DOHH2 (cell line): ENCODE measurements around the gene MYO7B.

Experiments
- H3F3A ChIP-seq: fragments of 200-600 bp; sonication (generic), shearing (Covaris generic); 2 replicates; pipeline ENCODE4 v1.6.0; 2016; ENCODE audit warnings: antibody characterized with exemption, mild to moderate bottlenecking; ENCODE audit not compliant: control insufficient read depth, insufficient read depth
- H3K27ac ChIP-seq: fragments of 200-600 bp; sonication (generic); 2 replicates; pipeline ENCODE4 v1.5.1; 2014; ENCODE audit warnings: low read depth, mild to moderate bottlenecking, low read length, moderate library complexity
- H3K27me3 ChIP-seq: fragments of 200-600 bp; sonication (generic); 2 replicates; pipeline ENCODE4 v1.6.1; 2014; ENCODE audit warnings: mild to moderate bottlenecking, low read length, mixed read lengths; ENCODE audit not compliant: control insufficient read depth
- H3K36me3 ChIP-seq: fragments of 200-600 bp; sonication (generic); 2 replicates; pipeline ENCODE4 v1.6.1; 2014; ENCODE audit warnings: mild to moderate bottlenecking, low read length, moderate library complexity, mixed read lengths; ENCODE audit not compliant: control insufficient read depth
- H3K4me1 ChIP-seq: fragments of 200-600 bp; sonication (generic); 2 replicates; pipeline ENCODE4 v1.6.1; 2014; ENCODE audit warnings: mild to moderate bottlenecking, low read length, mixed read lengths; ENCODE audit not compliant: control insufficient read depth
- H3K4me2 ChIP-seq: fragments of 200-600 bp; sonication (generic); 2 replicates; pipeline ENCODE4 v1.6.0; 2014; ENCODE audit warnings: mild to moderate bottlenecking, low read length, moderate library complexity
- H3K4me3 ChIP-seq: fragments of 200-600 bp; sonication (generic); 2 replicates; pipeline ENCODE4 v1.5.1; 2014; ENCODE audit warnings: mild to moderate bottlenecking, low read length, mixed read lengths
- H3K79me2 ChIP-seq: fragments of 200-600 bp; sonication (generic); 2 replicates; pipeline ENCODE4 v1.6.1; 2014; ENCODE audit warnings: mild to moderate bottlenecking, low read length, mixed read lengths; ENCODE audit not compliant: control insufficient read depth
- H3K9me2 ChIP-seq: fragments of 200-600 bp; sonication (generic); replicated peaks from 2 replicates; pipeline ENCODE4 v1.6.1; 2014; ENCODE audit warnings: mild to moderate bottlenecking, low read length, mixed read lengths; ENCODE audit not compliant: control insufficient read depth
- H3K9me3 ChIP-seq: fragments of 200-600 bp; sonication (generic); 2 replicates; pipeline ENCODE4 v1.6.1; 2014; ENCODE audit warnings: antibody characterized with exemption, low read length, mixed read lengths; ENCODE audit not compliant: control insufficient read depth, insufficient read depth
- H4K20me1 ChIP-seq: fragments of 200-600 bp; sonication (generic); 2 replicates; pipeline ENCODE4 v1.6.0; 2014; ENCODE audit warnings: low read depth, mild to moderate bottlenecking, antibody characterized with exemption, low read length, moderate library complexity; ENCODE audit not compliant: control insufficient read depth, insufficient read depth
- EZH2phosphoT487 ChIP-seq: fragments of 200-600 bp; sonication (generic); IDR thresholded peaks from 2 replicates; pipeline ENCODE4 v1.6.1; 2017; ENCODE audit warnings: borderline replicate concordance, mild to moderate bottlenecking, antibody characterized with exemption, low read length, moderate library complexity, mixed read lengths
- TF ChIP-seq, protein P1 (sequence below): fragments of 200-600 bp; sonication (generic); IDR thresholded peaks from one replicate; pipeline ENCODE4 v1.5.1; 2014; ENCODE audit warnings: antibody characterized with exemption, mild to moderate bottlenecking, low read depth, low read length; ENCODE audit not compliant: poor library complexity, severe bottlenecking

Gene MYO7B

DNA sequence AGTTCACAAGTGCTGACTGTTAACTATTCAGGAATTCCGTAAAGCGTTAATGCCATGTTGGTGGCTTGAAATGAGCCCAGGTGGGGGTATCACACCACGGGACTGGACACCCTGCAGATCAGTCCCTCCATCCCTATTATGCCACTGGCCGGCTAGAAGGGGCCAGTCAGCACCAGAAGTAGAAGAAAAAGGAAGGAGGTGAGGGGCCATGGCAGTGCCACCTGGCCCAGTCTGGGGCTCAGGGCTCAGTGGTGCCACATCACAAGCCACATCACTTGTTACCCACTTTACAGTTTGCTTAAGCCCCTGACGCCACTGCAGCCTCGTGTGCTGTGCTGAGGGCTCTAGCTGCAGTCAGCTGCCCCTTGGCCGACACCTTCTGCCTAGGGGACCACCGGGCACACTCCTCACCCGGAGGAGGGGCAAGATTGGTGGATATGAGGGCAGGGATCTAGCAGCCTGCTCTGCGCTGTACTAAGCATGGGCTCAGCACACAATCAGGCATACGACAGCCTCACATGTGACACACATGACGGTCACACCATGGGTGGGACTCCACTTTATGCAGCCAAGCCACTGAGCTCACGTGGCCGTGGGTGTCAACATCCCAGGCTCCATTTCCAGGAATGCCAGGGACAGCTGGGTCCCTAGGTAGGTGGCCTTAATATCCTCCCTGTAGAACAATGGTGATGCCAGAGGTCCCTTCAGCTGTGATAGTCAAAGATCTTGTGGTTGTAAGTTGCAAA lies 136.2 kb downstream of the MYO7B start:
- Histone ChIP-seq H3K79me2 (no peaks in the 10 kb centered on the region), H3K27me3 (peaks cover 46% of the 10 kb centered on the region), H3K4me3 (no peak overlapping the region), H3K4me1 (no peaks in the 10 kb centered on the region), H4K20me1 (no peaks in the 10 kb centered on the region), H3K27ac (no peak overlapping the region), H3K4me2 (no peak overlapping the region), H3F3A (no peaks in the 10 kb centered on the region), H3K9me2 (no peaks in the 10 kb centered on the region), H3K36me3 (no peaks in the 10 kb centered on the region), H3K9me3 (no peaks in the 10 kb centered on the region)
- TF ChIP-seq EZH2phosphoT487: no peak
- TF ChIP-seq, protein P1, sequence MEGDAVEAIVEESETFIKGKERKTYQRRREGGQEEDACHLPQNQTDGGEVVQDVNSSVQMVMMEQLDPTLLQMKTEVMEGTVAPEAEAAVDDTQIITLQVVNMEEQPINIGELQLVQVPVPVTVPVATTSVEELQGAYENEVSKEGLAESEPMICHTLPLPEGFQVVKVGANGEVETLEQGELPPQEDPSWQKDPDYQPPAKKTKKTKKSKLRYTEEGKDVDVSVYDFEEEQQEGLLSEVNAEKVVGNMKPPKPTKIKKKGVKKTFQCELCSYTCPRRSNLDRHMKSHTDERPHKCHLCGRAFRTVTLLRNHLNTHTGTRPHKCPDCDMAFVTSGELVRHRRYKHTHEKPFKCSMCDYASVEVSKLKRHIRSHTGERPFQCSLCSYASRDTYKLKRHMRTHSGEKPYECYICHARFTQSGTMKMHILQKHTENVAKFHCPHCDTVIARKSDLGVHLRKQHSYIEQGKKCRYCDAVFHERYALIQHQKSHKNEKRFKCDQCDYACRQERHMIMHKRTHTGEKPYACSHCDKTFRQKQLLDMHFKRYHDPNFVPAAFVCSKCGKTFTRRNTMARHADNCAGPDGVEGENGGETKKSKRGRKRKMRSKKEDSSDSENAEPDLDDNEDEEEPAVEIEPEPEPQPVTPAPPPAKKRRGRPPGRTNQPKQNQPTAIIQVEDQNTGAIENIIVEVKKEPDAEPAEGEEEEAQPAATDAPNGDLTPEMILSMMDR: no peak

DNA sequence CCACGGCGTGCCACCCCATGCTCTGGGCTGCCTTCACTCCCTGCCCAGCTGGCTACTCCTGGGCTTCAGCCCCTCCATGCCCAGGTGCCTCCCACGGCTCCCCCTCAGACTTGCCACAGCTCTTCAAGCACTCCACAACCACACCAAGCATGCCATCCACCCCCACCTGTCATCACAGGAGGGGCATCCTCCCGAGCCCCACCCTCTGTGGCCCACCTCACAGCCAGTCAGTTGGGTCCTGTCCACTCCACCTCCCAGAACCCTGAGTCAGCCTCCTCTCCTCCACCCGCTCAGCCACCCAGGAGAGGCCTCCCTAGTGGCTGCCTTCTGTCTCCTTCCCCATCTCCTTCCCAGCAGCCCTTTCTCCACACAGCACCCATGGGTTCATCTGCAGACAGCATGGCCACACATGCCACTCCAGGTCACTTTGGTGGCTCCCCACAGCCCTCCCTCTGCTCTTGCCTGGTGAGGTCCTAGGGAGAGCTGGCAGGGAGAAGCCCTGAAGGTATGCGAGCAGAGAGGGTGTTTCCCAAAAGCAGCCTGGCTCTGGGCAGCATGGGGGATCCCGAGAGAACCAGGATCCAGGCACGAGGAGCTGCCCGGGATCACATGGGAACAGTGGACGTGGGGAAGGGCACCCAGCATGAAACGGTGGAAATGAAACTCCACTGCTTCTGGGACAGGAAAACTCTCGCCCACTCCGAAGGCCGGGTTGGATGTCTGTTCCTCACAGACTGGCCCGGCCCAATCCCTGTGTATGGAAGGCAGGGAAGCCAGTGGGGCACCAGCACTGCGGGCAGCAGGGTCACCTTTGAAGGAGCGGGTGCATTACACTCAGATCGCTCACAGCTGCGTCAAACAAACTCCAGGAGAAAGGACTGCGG lies 137.1 kb downstream of the MYO7B start:
- Histone ChIP-seq H3F3A (no peaks in the 10 kb centered on the region), H3K9me3 (no peaks in the 10 kb centered on the region), H3K27ac (no peak overlapping the region), H3K9me2 (no peaks in the 10 kb centered on the region), H3K27me3 (peaks cover 55% of the 10 kb centered on the region), H3K36me3 (no peaks in the 10 kb centered on the region), H3K4me1 (no peaks in the 10 kb centered on the region), H4K20me1 (no peaks in the 10 kb centered on the region), H3K4me2 (no peak overlapping the region), H3K4me3 (no peak overlapping the region), H3K79me2 (no peaks in the 10 kb centered on the region)
- TF ChIP-seq, protein P1: no peak
- no peak for TF ChIP-seq EZH2phosphoT487

GRCh38 chr2:127673291-127674069 lies 138.0 kb downstream of the MYO7B start:
- no peak for TF ChIP-seq EZH2phosphoT487
- TF ChIP-seq, protein P1: no peak
- Histone ChIP-seq H3K9me2 (no peaks in the 10 kb centered on the region), H3K79me2 (no peaks in the 10 kb centered on the region), H3K36me3 (no peaks in the 10 kb centered on the region), H3F3A (no peaks in the 10 kb centered on the region), H3K4me1 (no peaks in the 10 kb centered on the region), H3K27me3 (peaks cover 61% of the 10 kb centered on the region), H4K20me1 (no peaks in the 10 kb centered on the region), H3K9me3 (no peaks in the 10 kb centered on the region), H3K27ac (no peak overlapping the region), H3K4me3 (no peak overlapping the region), H3K4me2 (no peak overlapping the region)
